SK-N-SH treated with all-trans-retinoic acid at 6 μM for 48 hours (cell line): ENCODE measurements around the gene HOXA6.

Source experiments
- ARNTL ChIP-seq: fragments of 450-650 bp; formaldehyde crosslinking; IDR thresholded peaks from 2 replicates; pipeline ENCODE4 v1.5.0; 2020; ENCODE audit warnings: low read depth, mild to moderate bottlenecking, moderate library complexity, borderline replicate concordance
- BACH2 ChIP-seq: fragments of 250-450 bp; sonication (Bioruptor Pico); IDR thresholded peaks from 2 replicates; pipeline ENCODE4 v1.9.0; 2021; ENCODE audit warnings: mild to moderate bottlenecking, borderline replicate concordance
- CSDC2 ChIP-seq: fragments of 250-450 bp; sonication (Bioruptor Pico); IDR thresholded peaks from 2 replicates; pipeline ENCODE4 v1.5.0; 2020; ENCODE audit warnings: mild to moderate bottlenecking, moderate library complexity
- ESRRG ChIP-seq: fragments of 250-450 bp; sonication (Bioruptor Pico); IDR thresholded peaks from 2 replicates; pipeline ENCODE4 v1.6.1; 2021; ENCODE audit warnings: mild to moderate bottlenecking
- PPARA ChIP-seq: fragments of 250-450 bp; sonication (Bioruptor Pico); IDR thresholded peaks from 2 replicates; pipeline ENCODE4 v1.5.0; 2020; ENCODE audit warnings: mild to moderate bottlenecking, borderline replicate concordance
- ZC3H10 ChIP-seq: fragments of 250-450 bp; sonication (Bioruptor Pico); IDR thresholded peaks from 2 replicates; pipeline ENCODE4 v1.5.1; 2021; ENCODE audit warnings: mild to moderate bottlenecking, moderate library complexity
- ZFP3 ChIP-seq: fragments of 250-450 bp; sonication (Bioruptor Pico); IDR thresholded peaks from 2 replicates; pipeline ENCODE4 v1.5.0; 2020; ENCODE audit warnings: mild to moderate bottlenecking, moderate library complexity
- ZFP30 ChIP-seq: fragments of 450-650 bp; formaldehyde crosslinking; IDR thresholded peaks from 2 replicates; pipeline ENCODE4 v1.5.0; 2022; ENCODE audit warnings: mild to moderate bottlenecking, moderate library complexity
- TF ChIP-seq, protein P1 (sequence below): fragments of 250-450 bp; sonication (Bioruptor Pico); IDR thresholded peaks from 2 replicates; pipeline ENCODE4 v1.8.0; 2020; ENCODE audit warnings: mild to moderate bottlenecking, moderate library complexity, borderline replicate concordance
- TF ChIP-seq, protein P2 (sequence below): fragments of 250-450 bp; sonication (Bioruptor Pico); IDR thresholded peaks from 2 replicates; pipeline ENCODE4 v1.5.0; 2020; ENCODE audit warnings: mild to moderate bottlenecking, moderate library complexity
- TF ChIP-seq, protein P3 (sequence below): fragments of 250-450 bp; sonication (Bioruptor Pico); IDR thresholded peaks from 2 replicates; pipeline ENCODE4 v1.5.1; 2020; ENCODE audit warnings: low read depth, mild to moderate bottlenecking, moderate library complexity

DNA sequence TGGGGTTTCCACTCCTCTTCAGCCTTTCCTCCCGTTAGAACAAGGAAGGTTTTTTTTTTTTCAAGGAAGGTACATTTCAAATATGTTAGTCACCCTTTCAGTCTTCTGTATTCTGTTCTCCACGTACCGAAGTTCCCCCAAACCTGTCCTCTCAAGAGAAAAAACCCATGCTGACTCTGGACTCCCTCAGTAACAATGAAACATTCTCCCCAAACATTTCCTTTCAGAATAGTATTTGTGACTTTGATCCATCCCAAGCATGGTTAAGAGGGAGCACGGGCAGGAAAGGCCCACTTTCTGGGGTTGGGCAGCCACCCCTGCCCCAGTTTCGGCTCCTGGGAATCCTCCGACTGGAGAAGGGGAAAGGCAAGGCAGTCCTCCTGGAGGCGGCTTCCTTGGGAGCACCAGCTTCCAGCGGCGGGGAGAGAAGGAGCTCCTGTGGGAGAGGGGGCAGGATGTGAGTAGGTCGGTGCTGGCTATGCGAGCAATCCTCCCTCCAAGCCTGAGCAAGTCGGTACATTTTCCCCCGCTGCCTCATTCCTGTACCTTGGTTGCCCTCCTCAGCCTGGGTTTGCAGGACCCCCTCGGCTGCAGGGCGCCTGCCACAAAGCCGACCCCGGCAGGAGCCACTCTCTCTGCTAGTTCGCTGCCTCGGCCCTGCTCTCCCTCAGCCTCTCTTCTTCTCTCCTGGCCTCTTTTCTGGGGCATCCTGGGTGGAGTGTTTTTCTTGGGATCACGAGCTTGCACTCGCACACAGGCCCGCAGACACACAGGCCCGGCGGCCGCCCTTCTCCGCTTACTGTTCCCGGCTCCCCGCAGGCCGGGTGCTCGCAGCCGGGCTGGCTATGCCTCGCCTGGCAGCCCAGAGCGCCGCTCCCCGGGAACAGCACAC is 49.6 kb downstream of the HOXA6 start:
- TF ChIP-seq ZFP3 (CRISPR knock-in tag) (no peak), CSDC2 (CRISPR knock-in tag) (no peak), ESRRG (CRISPR knock-in tag) (no peak), ARNTL (CRISPR knock-in tag) (no peak), ZFP30 (no peak), PPARA (CRISPR knock-in tag) (no peak), ZC3H10 (no peak), BACH2 (CRISPR knock-in tag) (no peak)
- TF ChIP-seq, protein P1, sequence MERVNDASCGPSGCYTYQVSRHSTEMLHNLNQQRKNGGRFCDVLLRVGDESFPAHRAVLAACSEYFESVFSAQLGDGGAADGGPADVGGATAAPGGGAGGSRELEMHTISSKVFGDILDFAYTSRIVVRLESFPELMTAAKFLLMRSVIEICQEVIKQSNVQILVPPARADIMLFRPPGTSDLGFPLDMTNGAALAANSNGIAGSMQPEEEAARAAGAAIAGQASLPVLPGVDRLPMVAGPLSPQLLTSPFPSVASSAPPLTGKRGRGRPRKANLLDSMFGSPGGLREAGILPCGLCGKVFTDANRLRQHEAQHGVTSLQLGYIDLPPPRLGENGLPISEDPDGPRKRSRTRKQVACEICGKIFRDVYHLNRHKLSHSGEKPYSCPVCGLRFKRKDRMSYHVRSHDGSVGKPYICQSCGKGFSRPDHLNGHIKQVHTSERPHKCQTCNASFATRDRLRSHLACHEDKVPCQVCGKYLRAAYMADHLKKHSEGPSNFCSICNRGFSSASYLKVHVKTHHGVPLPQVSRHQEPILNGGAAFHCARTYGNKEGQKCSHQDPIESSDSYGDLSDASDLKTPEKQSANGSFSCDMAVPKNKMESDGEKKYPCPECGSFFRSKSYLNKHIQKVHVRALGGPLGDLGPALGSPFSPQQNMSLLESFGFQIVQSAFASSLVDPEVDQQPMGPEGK, result no peak
- TF ChIP-seq, protein P2, sequence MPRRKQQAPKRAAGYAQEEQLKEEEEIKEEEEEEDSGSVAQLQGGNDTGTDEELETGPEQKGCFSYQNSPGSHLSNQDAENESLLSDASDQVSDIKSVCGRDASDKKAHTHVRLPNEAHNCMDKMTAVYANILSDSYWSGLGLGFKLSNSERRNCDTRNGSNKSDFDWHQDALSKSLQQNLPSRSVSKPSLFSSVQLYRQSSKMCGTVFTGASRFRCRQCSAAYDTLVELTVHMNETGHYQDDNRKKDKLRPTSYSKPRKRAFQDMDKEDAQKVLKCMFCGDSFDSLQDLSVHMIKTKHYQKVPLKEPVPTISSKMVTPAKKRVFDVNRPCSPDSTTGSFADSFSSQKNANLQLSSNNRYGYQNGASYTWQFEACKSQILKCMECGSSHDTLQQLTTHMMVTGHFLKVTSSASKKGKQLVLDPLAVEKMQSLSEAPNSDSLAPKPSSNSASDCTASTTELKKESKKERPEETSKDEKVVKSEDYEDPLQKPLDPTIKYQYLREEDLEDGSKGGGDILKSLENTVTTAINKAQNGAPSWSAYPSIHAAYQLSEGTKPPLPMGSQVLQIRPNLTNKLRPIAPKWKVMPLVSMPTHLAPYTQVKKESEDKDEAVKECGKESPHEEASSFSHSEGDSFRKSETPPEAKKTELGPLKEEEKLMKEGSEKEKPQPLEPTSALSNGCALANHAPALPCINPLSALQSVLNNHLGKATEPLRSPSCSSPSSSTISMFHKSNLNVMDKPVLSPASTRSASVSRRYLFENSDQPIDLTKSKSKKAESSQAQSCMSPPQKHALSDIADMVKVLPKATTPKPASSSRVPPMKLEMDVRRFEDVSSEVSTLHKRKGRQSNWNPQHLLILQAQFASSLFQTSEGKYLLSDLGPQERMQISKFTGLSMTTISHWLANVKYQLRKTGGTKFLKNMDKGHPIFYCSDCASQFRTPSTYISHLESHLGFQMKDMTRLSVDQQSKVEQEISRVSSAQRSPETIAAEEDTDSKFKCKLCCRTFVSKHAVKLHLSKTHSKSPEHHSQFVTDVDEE (CRISPR knock-in tag), result no peak
- TF ChIP-seq, protein P3, sequence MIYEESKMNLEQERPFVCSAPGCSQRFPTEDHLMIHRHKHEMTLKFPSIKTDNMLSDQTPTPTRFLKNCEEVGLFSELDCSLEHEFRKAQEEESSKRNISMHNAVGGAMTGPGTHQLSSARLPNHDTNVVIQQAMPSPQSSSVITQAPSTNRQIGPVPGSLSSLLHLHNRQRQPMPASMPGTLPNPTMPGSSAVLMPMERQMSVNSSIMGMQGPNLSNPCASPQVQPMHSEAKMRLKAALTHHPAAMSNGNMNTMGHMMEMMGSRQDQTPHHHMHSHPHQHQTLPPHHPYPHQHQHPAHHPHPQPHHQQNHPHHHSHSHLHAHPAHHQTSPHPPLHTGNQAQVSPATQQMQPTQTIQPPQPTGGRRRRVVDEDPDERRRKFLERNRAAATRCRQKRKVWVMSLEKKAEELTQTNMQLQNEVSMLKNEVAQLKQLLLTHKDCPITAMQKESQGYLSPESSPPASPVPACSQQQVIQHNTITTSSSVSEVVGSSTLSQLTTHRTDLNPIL (CRISPR knock-in tag), result no peak
